Peyer's patch (tissue), 4 donors: ENCODE data around the gene GPX3.

Source experiments
- CTCF ChIP-seq, 6 experiments: fragments of 450-650 bp in 4 of 6; fragments of 200-600 bp in 2 of 6; sonication (generic) in 1 of 6; IDR thresholded peaks; one replicate each; pipeline ENCODE4 v1.5.1; 2017 to 2019; ENCODE audit warnings: antibody characterized with exemption in 6 of 6, mild to moderate bottlenecking in 3 of 6, moderate library complexity in 1 of 6
- POLR2A ChIP-seq, 2 donors: fragments of 450-650 bp; IDR thresholded peaks; one replicate each; pipeline ENCODE4 v1.5.1; 2017; ENCODE audit warnings: antibody characterized with exemption in 2 of 2, mild to moderate bottlenecking in 2 of 2, moderate library complexity in 2 of 2

GRCh38 chr5:151038412-151038745, 18.0 kb downstream of the GPX3 start:
- TF ChIP-seq CTCF (IDR thresholded peaks at IDR 0.05) (no peak), POLR2A (IDR thresholded peaks at IDR 0.05) (no peak)
